HepG2 (cell line): Measurements from ENCODE around the gene SLC5A10. TPM values are rescaled to one million over a fixed set of nuclear protein-coding genes. Genes with fewer than 3 reads are reported as not detected.
A peak's percentile ranks its signal among the peaks of the same experiment; 100 is the strongest.

ENCODE experiments used
- ARNTL ChIP-seq: sonication (generic); formaldehyde crosslinking; IDR thresholded peaks from 2 replicates; pipeline ENCODE4 v1.4.0; 2020; ENCODE audit warnings: mild to moderate bottlenecking, missing genetic modification reagents
- CHCHD3 ChIP-seq: sonication (generic); formaldehyde crosslinking; IDR thresholded peaks from 2 replicates; pipeline ENCODE4 v1.8.0; 2022; ENCODE audit warnings: mild to moderate bottlenecking, missing genetic modification reagents, moderate library complexity
- ELF1 ChIP-seq: sonication (generic); formaldehyde crosslinking; IDR thresholded peaks from 2 replicates; pipeline ENCODE4 v1.4.0; 2020; ENCODE audit warnings: missing genetic modification reagents
- FIP1L1 ChIP-seq: fragments of 200-400 bp; formaldehyde crosslinking; IDR thresholded peaks from 2 replicates; pipeline ENCODE4 v1.6.1; 2018; ENCODE audit warnings: low read depth, mild to moderate bottlenecking, low read length, moderate library complexity, borderline replicate concordance; ENCODE audit not compliant: insufficient read depth
- HDAC6 ChIP-seq: fragments of 200-600 bp; sonication (generic); IDR thresholded peaks from 2 replicates; pipeline ENCODE4 v1.7.0; 2017; ENCODE audit warnings: mild to moderate bottlenecking, antibody characterized with exemption, low read length, low read depth
- NFIB ChIP-seq: sonication (generic); formaldehyde crosslinking; IDR thresholded peaks from 2 replicates; pipeline ENCODE4 v1.9.0; 2021; ENCODE audit warnings: missing genetic modification reagents, mild to moderate bottlenecking, borderline replicate concordance
- ZNF441 ChIP-seq: sonication (generic); formaldehyde crosslinking; IDR thresholded peaks from 2 replicates; pipeline ENCODE4 v1.7.0; 2021; ENCODE audit warnings: missing genetic modification reagents, borderline replicate concordance
- ZNF83 ChIP-seq: sonication (generic); formaldehyde crosslinking; IDR thresholded peaks from 2 replicates; pipeline ENCODE4 v1.4.0; 2020; ENCODE audit warnings: missing genetic modification reagents, mild to moderate bottlenecking, borderline replicate concordance
- polyA plus RNA-seq, 8 experiments: library from polyadenylated mRNA; depleted of rRNA in 3 of 8; stranded (reverse) in 7 of 8; unstranded in 1 of 8; fragments of >200 nt; fragmentation: Illumina TruSeq in 4 of 8; extraction: Trizol in 4 of 8; gene quantifications; 2 replicates each; pipeline versions ENCODE4 v1.2.1 to v1.2.3, GENCODE V29; 2011 to 2016; ENCODE audit warnings: low read depth in 4 of 8, missing spikeins in 1 of 8, mixed read lengths in 1 of 8; ENCODE audit not compliant: insufficient read depth in 1 of 8
- total RNA-seq, 5 experiments: library from RNA; depleted of rRNA; stranded (reverse); fragments of >200 nt; fragmentation: Illumina TruSeq; extraction: Trizol; gene quantifications; 2 replicates each; pipeline ENCODE4 v1.2.3, GENCODE V29; 2016; ENCODE audit warnings: low read depth in 1 of 5
- TF ChIP-seq, protein P1 (sequence below): fragments of 450-650 bp; IDR thresholded peaks from 2 replicates; pipeline ENCODE4 v1.6.1; 2016
- TF ChIP-seq, protein P2 (sequence below): sonication (generic); formaldehyde crosslinking; IDR thresholded peaks from 2 replicates; pipeline ENCODE4 v1.4.0; 2020; ENCODE audit warnings: missing genetic modification reagents, mild to moderate bottlenecking, borderline replicate concordance
- TF ChIP-seq, protein P3 (sequence below): IDR thresholded peaks from 2 replicates; pipeline ENCODE4 v1.6.1; 2016

Gene SLC5A10
- total and polyA plus RNA-seq, 2 of the 13 experiments (the other 11 are each of a cell fraction or from before 2014, with no cell fraction given), result 0.05 TPM; not detected in 1

- TF ChIP-seq, protein P1, sequence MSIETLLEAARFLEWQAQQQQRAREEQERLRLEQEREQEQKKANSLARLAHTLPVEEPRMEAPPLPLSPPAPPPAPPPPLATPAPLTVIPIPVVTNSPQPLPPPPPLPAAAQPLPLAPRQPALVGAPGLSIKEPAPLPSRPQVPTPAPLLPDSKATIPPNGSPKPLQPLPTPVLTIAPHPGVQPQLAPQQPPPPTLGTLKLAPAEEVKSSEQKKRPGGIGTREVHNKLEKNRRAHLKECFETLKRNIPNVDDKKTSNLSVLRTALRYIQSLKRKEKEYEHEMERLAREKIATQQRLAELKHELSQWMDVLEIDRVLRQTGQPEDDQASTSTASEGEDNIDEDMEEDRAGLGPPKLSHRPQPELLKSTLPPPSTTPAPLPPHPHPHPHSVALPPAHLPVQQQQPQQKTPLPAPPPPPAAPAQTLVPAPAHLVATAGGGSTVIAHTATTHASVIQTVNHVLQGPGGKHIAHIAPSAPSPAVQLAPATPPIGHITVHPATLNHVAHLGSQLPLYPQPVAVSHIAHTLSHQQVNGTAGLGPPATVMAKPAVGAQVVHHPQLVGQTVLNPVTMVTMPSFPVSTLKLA, result peak; percentile 24; the same call in 1 of the 2 replicates
- TF ChIP-seq ARNTL (peak; percentile 65; the same call in 1 of the 2 replicates), ZNF83 (no peak), HDAC6 (no peak), ELF1 (CRISPR knock-in tag) (no peak), FIP1L1 (no peak), ZNF441 (peak; percentile 94), CHCHD3 (CRISPR knock-in tag) (no peak), NFIB (no peak)
- TF ChIP-seq, protein P2, sequence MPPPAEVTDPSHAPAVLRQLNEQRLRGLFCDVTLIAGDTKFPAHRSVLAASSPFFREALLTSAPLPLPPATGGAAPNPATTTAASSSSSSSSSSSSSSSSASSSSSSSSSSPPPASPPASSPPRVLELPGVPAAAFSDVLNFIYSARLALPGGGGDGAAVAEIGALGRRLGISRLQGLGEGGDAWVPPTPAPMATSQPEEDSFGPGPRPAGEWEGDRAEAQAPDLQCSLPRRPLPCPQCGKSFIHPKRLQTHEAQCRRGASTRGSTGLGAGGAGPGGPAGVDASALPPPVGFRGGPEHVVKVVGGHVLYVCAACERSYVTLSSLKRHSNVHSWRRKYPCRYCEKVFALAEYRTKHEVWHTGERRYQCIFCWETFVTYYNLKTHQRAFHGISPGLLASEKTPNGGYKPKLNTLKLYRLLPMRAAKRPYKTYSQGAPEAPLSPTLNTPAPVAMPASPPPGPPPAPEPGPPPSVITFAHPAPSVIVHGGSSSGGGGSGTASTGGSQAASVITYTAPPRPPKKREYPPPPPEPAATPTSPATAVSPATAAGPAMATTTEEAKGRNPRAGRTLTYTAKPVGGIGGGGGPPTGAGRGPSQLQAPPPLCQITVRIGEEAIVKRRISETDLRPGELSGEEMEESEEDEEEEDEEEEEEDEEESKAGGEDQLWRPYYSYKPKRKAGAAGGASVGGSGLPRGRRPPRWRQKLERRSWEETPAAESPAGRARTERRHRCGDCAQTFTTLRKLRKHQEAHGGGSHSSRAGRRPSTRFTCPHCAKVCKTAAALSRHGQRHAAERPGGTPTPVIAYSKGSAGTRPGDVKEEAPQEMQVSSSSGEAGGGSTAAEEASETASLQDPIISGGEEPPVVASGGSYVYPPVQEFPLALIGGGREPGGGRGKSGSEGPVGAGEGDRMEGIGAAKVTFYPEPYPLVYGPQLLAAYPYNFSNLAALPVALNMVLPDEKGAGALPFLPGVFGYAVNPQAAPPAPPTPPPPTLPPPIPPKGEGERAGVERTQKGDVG, result peak; percentile 71; the same call in 1 of the 2 replicates
- TF ChIP-seq, protein P3, sequence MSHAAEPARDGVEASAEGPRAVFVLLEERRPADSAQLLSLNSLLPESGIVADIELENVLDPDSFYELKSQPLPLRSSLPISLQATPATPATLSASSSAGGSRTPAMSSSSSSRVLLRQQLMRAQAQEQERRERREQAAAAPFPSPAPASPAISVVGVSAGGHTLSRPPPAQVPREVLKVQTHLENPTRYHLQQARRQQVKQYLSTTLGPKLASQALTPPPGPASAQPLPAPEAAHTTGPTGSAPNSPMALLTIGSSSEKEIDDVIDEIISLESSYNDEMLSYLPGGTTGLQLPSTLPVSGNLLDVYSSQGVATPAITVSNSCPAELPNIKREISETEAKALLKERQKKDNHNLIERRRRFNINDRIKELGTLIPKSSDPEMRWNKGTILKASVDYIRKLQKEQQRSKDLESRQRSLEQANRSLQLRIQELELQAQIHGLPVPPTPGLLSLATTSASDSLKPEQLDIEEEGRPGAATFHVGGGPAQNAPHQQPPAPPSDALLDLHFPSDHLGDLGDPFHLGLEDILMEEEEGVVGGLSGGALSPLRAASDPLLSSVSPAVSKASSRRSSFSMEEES (CRISPR knock-in tag), result peak; percentile 37; the same call in 1 of the 2 replicates
Observed at GRCh38 chr17:18978655-18979054, 26.7 kb downstream of the SLC5A10 start (continued).
